ENCODE results near the gene PLCG2. TPM values are rescaled to one million over a fixed set of nuclear protein-coding genes. Genes with fewer than 3 reads are reported as not detected.

Gene PLCG2
- polyA plus RNA-seq, 2 of the 4 experiments (the other 2 are of a cell fraction), result 2.8 to 6.0 TPM

DNA sequence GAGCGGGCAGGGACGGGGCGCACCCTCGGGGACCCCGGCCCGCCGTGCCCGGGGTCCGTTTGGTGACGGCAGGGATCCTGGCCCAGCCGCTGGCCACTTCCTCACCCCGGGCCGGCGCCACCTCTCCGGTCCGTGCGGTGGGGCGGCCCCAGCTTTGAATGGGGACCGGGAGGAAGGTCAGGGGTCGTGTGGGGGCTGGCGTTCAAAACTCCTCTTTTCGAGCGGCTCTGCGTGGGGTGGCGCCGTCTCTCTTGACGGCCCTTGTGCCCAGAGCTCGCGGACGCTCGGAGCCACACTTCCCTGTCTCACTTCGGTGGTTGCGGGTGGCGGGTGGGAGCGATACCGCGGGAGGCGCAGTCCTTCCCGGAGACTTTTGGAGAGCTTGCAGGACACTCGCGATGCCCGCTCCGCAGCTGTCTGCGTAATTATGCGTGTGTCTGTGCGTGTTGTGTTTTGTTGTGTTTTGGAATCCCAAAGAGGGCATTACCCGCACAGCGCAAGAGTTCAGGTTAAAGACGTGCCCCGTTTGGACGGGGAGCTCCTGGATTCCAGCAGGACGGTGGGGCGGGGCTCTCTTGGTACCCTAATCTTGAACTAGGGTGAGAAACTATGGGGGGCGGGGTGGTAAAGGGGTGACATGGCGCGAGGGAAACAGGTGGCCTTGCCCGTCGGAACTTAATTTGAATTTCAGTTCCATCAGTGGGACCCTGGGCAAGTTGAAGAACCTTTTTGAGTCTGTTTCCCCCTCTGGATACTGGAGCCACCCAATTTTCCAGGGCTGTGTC lies 637 bp downstream of the PLCG2 start:
- ATAC-seq, result peak; percentile 66 to 67
- CTCF ChIA-PET, result interaction anchor here (0.8 to 2.5 kb wide), 7 partner anchors 9 to 115 kb away, joined by 3 to 9 read pairs (median 3); no protein-coding TSS in a partner anchor
- WGBS (ENCODE audit: missing lambda C conversion rate), result 23% methylated on average over 29 of the region's 58 CpGs
- no peak for TF ChIP-seq PBX3 (IDR thresholded peaks at IDR 0.05)
- TF ChIP-seq, protein P1, sequence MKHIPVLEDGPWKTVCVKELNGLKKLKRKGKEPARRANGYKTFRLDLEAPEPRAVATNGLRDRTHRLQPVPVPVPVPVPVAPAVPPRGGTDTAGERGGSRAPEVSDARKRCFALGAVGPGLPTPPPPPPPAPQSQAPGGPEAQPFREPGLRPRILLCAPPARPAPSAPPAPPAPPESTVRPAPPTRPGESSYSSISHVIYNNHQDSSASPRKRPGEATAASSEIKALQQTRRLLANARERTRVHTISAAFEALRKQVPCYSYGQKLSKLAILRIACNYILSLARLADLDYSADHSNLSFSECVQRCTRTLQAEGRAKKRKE (CRISPR knock-in tag; IDR thresholded peaks at IDR 0.05; ENCODE audit: low read depth), result no peak
- TF ChIP-seq ZC3H11A (IDR thresholded peaks at IDR 0.05), result no peak
- TF ChIP-seq HDAC2 (IDR thresholded peaks at IDR 0.05), result no peak
- TF ChIP-seq FOSL2 (IDR thresholded peaks at IDR 0.05), result no peak
- TF ChIP-seq FOSL2 (CRISPR knock-in tag; IDR thresholded peaks at IDR 0.05), result no peak
- Histone ChIP-seq H3K4me2 (peak overlapping the region; percentile 93), H3K4me1 (no peaks in the 10 kb centered on the region), H3K4me3 (peak overlapping the region; percentile 90), H3K9me3 (no peaks in the 10 kb centered on the region), H3K27ac (peak overlapping the region; percentile 75 to 89)
- POLR2A ChIA-PET, result no interaction called here
- FAIRE-seq, result no peak
- DNase-seq (ENCODE audit: low read depth in 1 of 2, low spot score in 1 of 2), result peak; percentile 23 to 48

DNA sequence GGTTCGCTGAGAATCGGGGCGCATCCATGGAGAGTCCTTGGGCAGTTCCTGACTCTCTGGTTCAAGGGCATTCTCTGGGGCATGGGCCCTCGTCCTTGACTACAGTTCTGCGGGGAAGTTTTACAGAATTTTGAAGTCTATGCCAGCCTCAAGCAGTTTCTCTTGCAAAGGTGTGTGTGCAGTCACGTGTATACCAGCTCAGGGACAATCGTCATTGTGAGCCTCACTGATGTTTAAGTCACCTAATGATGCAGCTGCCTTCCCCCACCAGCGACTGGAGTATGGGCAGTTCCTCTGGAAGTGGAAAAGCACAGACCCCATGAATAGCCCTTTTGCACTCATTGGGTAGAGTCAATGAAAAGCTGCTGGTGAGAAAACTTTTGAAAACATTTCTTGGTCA lies 1.3 kb downstream of the PLCG2 start:
- Histone ChIP-seq H3K27ac (no peak overlapping the region), H3K9me3 (no peaks in the 10 kb centered on the region), H3K4me2 (peak overlapping the region; percentile 93; the same call in 1 of the 3 replicates), H3K4me3 (no peak overlapping the region), H3K4me1 (no peaks in the 10 kb centered on the region)
- no peak for DNase-seq (ENCODE audit: low read depth in 1 of 2, low spot score in 1 of 2)
- TF ChIP-seq POLR2AphosphoS2 (conservative IDR thresholded peaks at IDR 0.05; ENCODE audit: low read length) (no peak), PBX3 (IDR thresholded peaks at IDR 0.05) (no peak), ZSCAN20 (CRISPR knock-in tag; IDR thresholded peaks at IDR 0.05) (no peak), MAZ (IDR thresholded peaks at IDR 0.05; ENCODE audit: borderline replicate concordance, low read depth, low read length) (no peak), ELK1 (IDR thresholded peaks at IDR 0.05; ENCODE audit: low read depth, low read length) (no peak), SREBF2 (IDR thresholded peaks at IDR 0.05) (no peak), EHF (CRISPR knock-in tag; IDR thresholded peaks at IDR 0.05) (no peak), NR3C1 (IDR thresholded peaks at IDR 0.05) (no peak), SMC3 (IDR thresholded peaks at IDR 0.05) (no peak), KDM5A (IDR thresholded peaks at IDR 0.05) (no peak), GATA3 (IDR thresholded peaks at IDR 0.05; ENCODE audit: borderline replicate concordance) (no peak), FOSL2 (IDR thresholded peaks at IDR 0.05) (no peak), FOSL2 (CRISPR knock-in tag; IDR thresholded peaks at IDR 0.05) (no peak), HOXB13 (CRISPR knock-in tag; IDR thresholded peaks at IDR 0.05; ENCODE audit: low read depth) (no peak), RAD21 (conservative IDR thresholded peaks at IDR 0.05 in 1 of 2, IDR thresholded peaks at IDR 0.05 in 1 of 2) (no peak), CBX8 (IDR thresholded peaks at IDR 0.05) (no peak), ZFP36 (IDR thresholded peaks at IDR 0.05; ENCODE audit: borderline replicate concordance, partially characterized antibody) (no peak), HDAC2 (IDR thresholded peaks at IDR 0.05) (no peak), HOXB5 (CRISPR knock-in tag; IDR thresholded peaks at IDR 0.05) (no peak)
- TF ChIP-seq, protein P2, sequence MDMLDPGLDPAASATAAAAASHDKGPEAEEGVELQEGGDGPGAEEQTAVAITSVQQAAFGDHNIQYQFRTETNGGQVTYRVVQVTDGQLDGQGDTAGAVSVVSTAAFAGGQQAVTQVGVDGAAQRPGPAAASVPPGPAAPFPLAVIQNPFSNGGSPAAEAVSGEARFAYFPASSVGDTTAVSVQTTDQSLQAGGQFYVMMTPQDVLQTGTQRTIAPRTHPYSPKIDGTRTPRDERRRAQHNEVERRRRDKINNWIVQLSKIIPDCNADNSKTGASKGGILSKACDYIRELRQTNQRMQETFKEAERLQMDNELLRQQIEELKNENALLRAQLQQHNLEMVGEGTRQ (IDR thresholded peaks at IDR 0.05), result no peak
- TF ChIP-seq, protein P3, sequence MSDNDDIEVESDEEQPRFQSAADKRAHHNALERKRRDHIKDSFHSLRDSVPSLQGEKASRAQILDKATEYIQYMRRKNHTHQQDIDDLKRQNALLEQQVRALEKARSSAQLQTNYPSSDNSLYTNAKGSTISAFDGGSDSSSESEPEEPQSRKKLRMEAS (IDR thresholded peaks at IDR 0.05), result no peak
- 91% methylated on average over 7 of the region's 8 CpGs for WGBS (ENCODE audit: missing lambda C conversion rate)
- ChIA-PET POLR2A (no interaction called here), CTCF (interaction anchor here (1.0 to 2.5 kb wide), 3 partner anchors 13 to 94 kb away, joined by 3 to 9 read pairs (median 4); no protein-coding TSS in a partner anchor)
- ATAC-seq, result no peak
- FAIRE-seq, result no peak
